ENCODE measurements around the gene TOR1B. TPM values are rescaled to one million over a fixed set of nuclear protein-coding genes. Genes with fewer than 3 reads are reported as not detected.
"Not testable (repeated sequence)": the region's sequence is repeated elsewhere in the genome, so short reads cannot be mapped to it uniquely, and the experiment has no call there.

TOR1B gene
- total RNA-seq, result 39.5 TPM

- DNase-seq, result peak; percentile 91
Observed at GRCh38 chr9:129802833-129803675, at the start of gene TOR1B. Gene TOR1B (plus strand): TSS chr9:129803184. CDS start chr9:129803213, 29 bp downstream.

- DNase-seq, result no peak
Observed at GRCh38 chr9:129755151-129755550, 47.8 kb upstream of the TOR1B start.

GRCh38 chr9:129756191-129756590 is 46.8 kb upstream of the TOR1B start:
- DNase-seq, result no peak

GRCh38 chr9:129757045-129757444 is 45.9 kb upstream of the TOR1B start:
- DNase-seq, result no peak

GRCh38 chr9:129759319-129759718 is 43.7 kb upstream of the TOR1B start:
- no peak for DNase-seq

- DNase-seq, result no peak
Observed at GRCh38 chr9:129759804-129760502, 43.0 kb upstream of the TOR1B start.

GRCh38 chr9:129760784-129761183 is 42.2 kb upstream of the TOR1B start:
- not testable (repeated sequence) for DNase-seq

- DNase-seq, result no peak
Observed at GRCh38 chr9:129761293-129761900, 41.6 kb upstream of the TOR1B start.

GRCh38 chr9:129761901-129762369 is 41.0 kb upstream of the TOR1B start:
- DNase-seq, result no peak

- DNase-seq, result not testable (repeated sequence)
Observed at GRCh38 chr9:129762370-129762984, 40.5 kb upstream of the TOR1B start.

- DNase-seq, result no peak
Observed at GRCh38 chr9:129762985-129763926, 39.7 kb upstream of the TOR1B start.

GRCh38 chr9:129765764-129766317 is 37.1 kb upstream of the TOR1B start:
- no peak for DNase-seq

- DNase-seq, result no peak
Observed at GRCh38 chr9:129768486-129768885, 34.5 kb upstream of the TOR1B start.

GRCh38 chr9:129769669-129770068 is 33.3 kb upstream of the TOR1B start:
- no peak for DNase-seq

- no peak for DNase-seq
Observed at GRCh38 chr9:129770741-129771140, 32.2 kb upstream of the TOR1B start.

- no peak for DNase-seq
Observed at GRCh38 chr9:129773262-129774048, 29.5 kb upstream of the TOR1B start.

GRCh38 chr9:129774791-129775447 is 28.1 kb upstream of the TOR1B start:
- no peak for DNase-seq

GRCh38 chr9:129775448-129775798 is 27.6 kb upstream of the TOR1B start:
- DNase-seq, result no peak

GRCh38 chr9:129776096-129776495 is 26.9 kb upstream of the TOR1B start:
- DNase-seq, result not testable (repeated sequence)

- DNase-seq, result no peak
Observed at GRCh38 chr9:129776566-129776937, 26.4 kb upstream of the TOR1B start.
